ENCODE data around the gene CXCL11.
"Not testable (repeated sequence)": the region's sequence is repeated elsewhere in the genome, so short reads cannot be mapped to it uniquely, and the experiment has no call there.

CXCL11 gene

GRCh38 chr4:75998525-75999147, 37.2 kb downstream of the CXCL11 start:
- DNase-seq: not testable (repeated sequence)

DNA sequence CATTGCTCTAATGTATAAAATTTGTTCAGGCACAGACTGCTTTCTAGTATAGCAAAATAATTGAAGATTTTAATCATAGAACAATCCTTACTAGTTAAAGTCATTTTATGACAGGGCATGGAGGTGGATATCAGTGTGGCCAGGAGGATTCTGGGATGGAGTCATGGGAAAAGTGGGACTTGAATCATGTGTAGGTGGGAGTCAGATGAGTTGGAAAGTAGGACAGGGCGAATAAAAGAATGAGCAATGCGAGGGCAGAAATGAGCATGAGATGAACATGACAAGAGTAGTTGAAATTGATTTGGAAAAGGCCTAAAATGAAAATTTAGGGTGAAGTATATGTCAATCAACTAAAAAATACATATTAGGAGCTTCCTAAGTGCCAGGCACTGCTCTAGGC, 37.9 kb downstream of the CXCL11 start:
- no peak for DNase-seq

- no peak for DNase-seq
Observed at GRCh38 chr4:75997081-75997480, 38.8 kb downstream of the CXCL11 start.

DNA sequence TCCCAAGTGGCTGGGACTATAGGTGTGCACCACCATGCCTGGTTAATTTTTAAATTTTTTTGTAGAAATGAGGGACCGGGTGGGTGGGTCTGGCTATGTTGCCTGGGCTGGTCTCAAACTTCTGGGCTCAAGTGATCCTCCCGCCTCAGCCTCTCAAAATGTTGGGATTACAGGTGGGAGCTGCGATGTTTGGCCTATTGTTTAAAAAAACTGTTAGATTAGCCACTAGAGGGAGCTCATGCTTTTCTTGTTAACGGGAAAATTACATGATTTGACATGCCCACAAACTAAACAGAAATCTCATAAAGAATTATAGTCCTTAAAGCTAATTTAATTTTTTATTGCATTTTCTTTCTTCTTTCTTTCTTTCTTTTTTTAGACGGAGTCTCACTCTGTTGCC, 40.1 kb downstream of the CXCL11 start:
- no peak for DNase-seq

GRCh38 chr4:75992462-75992861, 43.4 kb downstream of the CXCL11 start:
- no peak for DNase-seq

DNA sequence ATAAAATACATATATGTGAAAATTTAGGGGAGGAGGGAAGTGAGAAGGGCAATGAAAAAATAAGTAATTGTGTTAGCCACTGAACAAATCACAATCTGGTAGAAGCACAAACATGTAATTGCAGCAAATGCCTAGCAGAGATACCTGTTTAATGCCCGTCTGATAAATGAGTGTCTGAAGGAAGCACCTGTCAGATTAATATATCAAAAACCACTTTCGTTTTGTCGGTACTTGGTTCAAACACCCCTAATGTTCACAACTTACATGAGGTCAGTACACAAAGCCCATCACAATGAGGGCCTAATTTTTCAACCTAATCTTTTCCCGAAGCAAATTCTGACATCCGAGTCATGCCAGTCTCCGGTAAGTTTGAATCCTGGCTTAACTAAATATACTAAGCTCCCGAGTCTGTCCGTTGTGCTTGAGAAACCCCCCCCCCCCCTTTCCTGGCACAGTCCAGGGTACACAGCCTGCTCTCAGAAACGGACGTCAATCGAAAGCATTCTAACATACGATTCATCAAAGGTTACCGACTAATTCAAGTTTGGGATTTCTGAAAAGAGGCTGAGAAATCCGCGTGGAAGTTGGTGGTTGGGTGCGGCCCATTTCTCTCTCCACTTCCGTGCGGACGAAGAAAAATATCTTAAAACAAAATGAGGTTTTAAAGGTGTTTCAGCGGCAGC, 45.9 kb downstream of the CXCL11 start:
- no peak for DNase-seq

DNA sequence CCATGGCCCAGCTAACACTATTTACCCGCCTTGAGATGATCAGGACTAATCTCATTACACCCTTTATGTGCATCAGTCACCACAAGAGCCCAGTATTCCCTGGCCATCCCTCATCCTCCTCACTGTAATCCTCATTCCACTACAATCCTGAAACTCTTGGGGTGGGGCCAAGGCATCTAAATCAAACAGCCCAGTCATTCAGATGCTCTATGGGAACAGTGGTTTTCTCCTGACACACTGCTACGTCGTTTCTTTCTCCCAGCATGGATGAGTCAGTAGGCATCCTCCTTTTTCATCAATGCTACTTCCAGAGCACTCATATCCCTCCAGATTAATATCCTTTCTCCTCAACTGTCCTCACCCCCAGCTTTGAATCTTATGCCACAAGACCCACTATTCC, 50.8 kb downstream of the CXCL11 start:
- DNase-seq: no peak

All from stimulated activated CD8-positive, alpha-beta memory T cell treated with anti-CD3 and anti-CD28 coated beads, Interleukin-4, amount 100 ng/mL, for 48 hours (primary cell).